ENCODE data around the gene PODXL2.
"Not testable (repeated sequence)": the region's sequence is repeated elsewhere in the genome, so short reads cannot be mapped to it uniquely, and the experiment has no call there.

The PODXL2 gene

DNA sequence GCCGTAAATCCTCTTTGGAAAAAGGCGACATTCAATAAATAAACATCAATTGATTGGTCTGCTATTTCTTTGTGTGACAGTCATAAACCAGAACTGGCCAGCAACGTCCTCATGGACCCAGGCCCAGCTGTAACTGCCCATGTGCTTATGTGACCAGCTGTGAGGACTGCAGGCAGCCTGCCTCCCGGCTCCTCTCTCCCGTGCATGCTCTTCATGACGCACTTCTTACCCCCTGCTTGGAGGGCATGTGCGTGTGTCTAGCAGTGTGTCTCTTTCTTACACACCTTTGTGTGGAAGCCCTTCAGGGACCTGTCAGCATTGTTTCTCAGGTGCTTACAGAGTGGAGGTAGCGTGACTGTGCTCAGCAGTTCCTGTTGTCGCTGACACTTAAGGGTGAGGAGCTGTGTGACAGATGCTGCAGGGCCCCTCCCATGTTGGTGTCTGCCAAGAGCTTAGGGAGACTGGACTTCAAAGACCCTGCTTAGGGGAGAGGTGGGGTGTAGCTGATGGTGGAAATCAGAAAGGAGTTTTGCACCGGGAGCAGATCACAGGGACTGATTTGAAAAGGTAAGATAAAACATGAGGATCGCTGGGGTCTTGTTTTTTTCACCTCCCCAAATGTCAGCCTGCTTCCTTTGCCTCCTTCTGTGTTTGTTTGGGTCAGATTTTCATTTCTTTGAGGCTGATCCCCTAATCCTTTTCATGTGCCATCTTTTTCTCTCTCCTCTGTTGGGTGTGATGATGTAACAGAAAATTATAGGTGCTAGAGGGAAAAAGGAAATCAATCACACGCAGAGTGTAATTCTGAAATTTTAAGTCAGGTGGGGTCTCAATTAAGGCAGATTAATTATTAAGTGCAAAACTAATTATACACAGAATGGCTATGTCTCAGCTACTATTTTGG is 2.1 kb downstream of the PODXL2 start:
- DNase-seq, result no peak

GRCh38 chr3:127632035-127632820 is 3.2 kb downstream of the PODXL2 start:
- DNase-seq, result no peak

DNA sequence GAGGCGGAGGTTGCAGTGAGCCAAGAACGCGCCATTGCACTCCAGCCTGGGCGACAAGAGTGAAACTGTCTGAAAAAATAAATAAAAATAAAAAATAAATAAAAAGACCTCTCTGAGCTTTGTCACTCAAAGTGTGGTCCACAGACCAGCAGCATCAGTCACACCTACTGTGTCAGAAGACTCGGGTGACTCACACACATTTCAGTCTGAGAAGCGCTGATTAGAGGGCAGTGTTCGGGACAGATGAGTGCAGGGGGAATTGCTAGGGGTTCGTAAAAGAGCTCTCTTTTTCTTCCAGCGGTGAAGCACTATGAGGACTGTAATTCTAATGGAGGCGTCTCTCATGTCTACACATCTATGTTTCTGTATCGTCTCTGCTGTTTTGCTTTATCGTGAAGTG is 5.7 kb downstream of the PODXL2 start:
- no peak for DNase-seq

GRCh38 chr3:127637546-127637945 is 8.6 kb downstream of the PODXL2 start:
- no peak for DNase-seq

DNA sequence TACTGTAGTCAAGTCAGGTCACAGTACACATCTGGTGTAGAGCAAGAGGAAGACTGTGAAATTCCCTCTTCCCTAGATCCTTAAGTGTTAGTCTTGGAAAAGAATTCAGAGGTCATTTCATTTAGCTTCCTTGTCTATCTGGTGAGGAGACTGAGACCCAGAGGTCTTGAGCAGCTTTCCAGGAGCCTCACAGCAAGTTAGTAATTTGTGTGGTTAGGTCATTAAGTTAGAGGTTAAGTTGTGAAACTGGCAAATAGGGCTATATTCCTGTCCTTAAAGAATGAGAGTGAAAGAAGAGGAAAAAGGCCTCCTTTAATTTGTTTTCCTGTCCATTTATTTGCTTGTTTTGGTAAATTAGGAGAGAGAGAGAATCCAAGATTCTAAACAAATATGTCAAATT is 9.0 kb downstream of the PODXL2 start:
- DNase-seq, result no peak

DNA sequence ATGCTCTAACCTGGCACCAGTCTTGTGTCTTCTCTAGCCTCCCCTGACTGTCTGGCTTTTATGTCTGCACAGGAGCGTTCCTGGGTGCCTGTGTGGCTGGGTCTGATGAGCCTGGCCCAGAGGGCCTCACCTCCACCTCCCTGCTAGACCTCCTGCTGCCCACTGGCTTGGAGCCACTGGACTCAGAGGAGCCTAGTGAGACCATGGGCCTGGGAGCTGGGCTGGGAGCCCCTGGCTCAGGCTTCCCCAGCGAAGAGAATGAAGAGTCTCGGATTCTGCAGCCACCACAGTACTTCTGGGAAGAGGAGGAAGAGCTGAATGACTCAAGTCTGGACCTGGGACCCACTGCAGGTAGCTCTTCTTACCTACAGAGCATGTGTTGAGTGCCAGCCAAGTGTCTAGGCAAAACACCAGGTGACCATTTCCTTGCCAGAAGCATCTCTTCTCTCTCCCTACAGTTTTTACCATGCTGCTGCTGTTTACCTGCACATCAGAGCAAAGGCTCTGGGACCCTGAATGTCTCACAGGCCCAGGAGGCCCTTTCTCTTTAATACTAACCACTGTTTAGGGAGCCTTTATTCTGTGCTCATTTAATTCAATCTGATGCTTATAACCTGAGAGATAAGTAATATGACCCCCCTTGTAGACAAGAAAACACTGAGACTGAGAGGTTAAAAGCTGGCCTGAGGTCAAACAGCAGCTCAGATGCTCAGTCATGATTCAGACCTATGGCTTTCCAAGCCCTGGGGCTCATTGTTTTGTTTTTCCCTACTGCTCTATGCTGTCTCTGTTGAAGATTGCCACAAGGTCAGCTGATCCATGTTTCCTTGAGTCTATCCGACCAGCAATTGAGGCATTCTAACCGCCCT is 10.4 kb downstream of the PODXL2 start:
- DNase-seq, result no peak

DNA sequence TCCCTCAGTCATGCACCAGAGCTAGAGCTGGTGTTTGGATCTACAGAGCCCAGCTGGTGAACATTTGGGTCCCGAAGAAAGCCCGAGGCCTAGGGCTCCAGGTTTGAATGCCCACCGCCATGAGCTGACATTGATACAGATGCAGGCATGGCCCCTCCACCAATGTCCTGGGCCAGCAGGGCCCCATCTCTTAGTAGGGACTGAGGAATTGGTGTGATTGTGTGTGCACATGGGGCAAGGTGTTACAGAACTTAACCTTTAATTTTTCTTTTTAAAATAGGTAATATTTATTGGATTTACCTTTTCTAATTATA is 11.0 kb downstream of the PODXL2 start:
- no peak for DNase-seq

DNA sequence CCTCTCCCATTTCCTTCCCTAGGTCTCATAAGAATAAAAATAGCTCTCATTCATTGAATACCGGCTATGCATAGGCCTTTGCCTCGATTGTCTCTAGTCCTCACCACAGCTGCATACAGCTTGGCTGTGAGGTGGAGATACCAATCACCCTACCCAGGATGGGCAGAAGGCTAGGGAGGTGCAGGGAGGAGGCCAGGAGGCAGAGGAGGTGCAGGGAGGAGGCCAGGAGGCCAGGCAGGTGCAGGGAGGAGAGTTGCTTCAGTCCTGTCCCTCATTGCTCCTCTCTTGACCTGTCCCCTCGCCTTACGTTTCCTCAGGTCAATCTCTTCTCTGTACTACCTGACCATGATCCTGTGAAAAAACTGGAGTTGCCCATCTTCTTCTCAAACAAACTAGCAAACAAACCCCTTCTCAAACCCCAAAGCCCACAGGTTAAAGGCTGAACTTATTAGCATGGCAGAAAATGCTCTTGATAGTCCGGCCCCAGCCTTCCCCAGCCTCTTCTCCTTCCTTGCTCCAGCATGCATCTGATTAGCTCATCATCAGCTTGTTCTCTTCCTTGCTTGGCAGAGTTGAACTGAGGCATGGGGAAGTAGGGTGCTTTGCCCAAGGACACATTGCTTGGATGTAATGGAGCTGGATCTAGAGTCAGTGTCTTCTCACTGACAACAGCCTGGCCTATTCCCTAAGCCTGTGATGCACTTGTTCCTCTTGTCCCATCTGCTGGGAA is 15.8 kb downstream of the PODXL2 start:
- no peak for DNase-seq

DNA sequence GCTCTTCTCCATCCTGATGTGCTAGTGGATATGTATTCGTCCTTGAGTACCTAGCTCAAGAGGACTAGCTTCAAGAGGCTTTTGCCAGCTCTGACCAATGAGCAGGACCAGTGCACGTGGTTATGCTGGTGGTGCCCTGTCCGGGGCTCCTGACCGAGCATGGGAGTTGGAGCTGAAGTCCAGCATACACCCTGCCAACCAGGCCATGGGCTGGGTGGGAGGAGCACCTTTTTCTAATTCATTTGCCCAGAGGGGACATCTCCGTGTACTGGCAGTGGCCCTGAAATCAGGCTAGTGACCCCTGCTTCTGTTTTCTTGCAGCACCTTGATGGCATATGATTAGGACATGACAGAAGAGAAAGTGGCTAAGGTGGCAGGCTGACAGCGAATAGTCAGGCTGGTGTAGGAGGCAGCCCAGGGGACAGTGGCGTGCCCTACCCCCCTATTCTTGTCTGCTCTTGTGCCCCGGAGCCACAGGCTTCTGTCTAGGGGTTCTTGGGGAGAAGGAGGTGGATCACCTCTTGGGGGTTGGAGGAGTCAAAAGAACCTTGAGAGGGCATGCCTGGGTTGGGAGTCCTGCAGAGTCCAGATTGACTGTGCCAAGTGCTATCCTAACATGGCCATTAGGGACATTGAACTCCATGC is 16.5 kb downstream of the PODXL2 start:
- no peak for DNase-seq

- no peak for DNase-seq
Observed at GRCh38 chr3:127646501-127647046, 17.6 kb downstream of the PODXL2 start.

DNA sequence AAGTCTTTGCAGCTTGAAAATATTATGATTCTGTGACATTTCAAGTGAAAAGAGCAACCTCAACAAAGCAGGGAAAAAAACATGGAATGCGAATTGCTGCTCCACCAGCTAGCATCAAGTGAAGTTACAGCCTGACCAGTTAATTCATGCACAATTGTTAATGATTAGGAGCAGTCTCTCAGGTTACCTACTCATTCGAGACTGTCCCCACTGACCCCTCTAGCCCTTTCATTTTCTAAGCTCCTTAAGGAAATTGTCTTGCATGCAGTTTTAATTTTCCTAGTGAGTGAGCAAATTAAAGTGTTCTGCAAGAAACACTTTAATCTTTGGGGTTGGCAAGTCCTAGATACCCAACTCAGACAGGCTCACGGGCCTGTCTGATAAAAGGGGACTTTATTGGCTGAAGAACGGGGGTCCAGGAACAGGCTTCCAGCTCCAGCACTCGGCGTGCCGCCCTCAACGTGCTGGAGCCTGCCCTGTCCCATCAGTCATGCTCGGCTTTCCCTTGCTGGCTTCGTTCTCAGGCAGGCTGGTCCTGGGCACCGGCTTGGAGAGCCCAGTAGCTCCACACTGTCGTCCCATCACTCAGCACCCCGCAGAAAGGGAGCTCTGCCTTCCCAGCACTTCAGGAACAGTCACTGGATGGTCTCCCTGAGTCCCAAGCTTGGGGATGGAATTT is 18.3 kb downstream of the PODXL2 start:
- DNase-seq, result no peak

DNA sequence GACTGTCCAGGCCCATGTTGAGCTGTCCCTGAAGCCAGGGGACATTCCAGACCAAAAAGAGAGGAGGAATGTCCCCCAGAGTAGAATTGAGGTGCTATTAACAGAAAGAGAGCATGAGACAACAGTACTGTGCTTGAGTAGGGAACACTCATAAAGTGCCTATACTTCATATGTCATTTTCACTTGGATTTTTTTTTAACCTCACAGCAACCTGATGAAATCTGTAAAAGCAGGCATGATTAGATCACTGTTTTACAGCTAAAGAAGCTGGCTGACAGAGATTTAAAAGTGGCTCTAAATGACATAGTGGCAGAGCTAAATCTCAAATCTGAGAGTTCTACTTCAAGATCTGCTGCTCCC is 18.8 kb downstream of the PODXL2 start:
- no peak for DNase-seq

GRCh38 chr3:127650236-127650635 is 21.3 kb downstream of the PODXL2 start:
- no peak for DNase-seq

GRCh38 chr3:127651516-127652172 is 22.7 kb downstream of the PODXL2 start:
- DNase-seq, result no peak

DNA sequence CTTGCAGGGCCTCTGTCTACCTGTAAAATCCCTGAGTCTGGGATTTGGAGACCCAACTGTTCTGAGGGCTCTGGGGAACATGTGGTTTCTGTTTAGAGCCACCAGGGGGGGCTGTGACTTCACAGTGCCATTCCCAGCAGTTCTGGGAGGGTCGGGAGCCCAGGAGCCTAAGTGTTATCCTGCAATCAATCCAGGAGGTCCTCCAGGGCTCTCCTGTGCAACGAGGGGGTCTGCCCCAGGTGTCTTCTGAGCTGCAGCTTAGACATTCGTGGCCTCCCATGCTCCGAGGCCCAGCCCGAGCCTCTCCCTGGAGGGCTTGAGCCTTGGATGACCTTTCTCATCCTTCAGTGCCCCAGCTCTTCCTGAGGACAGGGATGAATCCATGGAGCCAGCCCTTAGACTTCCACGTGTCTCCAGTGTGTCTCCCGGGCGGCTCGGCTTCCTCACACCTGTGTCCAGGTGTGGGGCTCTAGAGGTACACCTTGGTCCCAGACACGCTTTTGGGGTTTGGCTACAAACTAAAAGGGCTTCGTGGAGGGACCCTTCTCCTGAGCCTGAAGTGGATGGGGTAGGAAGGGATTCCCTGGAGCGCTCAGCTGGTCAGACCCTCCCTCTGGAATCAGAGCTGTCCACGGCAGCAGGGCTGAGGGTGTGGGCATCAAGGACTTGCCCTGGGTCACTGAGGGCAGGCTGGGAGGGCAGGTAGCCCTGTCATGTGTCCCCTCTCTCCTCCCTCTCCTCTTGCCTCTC is 23.4 kb downstream of the PODXL2 start:
- peak; percentile 44 for DNase-seq

DNA sequence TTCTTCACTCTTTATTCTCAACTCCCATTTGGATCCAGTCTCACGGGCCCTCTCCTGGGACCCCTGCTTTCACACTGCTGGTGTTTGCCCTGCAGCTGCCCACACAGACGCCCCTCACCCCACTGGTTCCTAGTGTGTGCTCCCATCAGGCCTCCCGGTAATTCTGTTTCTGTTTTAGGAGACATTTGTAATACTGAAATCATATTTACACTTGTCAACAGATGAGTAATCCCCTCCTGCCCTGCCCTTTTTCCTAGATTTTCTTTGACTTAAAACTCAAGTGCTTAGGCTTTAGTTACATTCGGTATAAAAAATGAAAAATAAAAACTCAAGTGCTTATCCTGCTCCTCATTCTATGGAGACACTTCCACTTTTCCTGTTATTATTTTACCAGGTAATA is 25.4 kb downstream of the PODXL2 start:
- DNase-seq, result no peak

GRCh38 chr3:127654993-127655392 is 26.0 kb downstream of the PODXL2 start:
- not testable (repeated sequence) for DNase-seq

DNA sequence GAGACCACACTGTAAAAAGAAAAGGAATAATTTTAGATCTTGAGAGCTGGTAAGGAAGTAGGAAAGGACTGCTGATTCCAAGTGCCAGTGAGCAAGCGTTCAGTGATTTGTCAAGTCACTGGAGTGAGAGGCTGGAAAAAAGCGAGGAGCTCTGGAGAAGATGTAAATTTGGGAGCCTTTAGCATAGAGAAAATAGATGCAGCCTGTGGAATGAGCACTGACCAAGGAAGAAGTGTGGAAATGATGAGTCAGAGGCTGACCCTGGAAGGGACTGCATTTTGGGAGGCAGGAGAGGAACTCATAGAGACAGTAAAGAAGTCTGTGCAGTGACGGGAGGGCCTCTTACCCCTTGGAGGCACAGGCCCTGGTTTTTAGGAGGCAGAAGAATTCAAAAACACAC is 26.7 kb downstream of the PODXL2 start:
- DNase-seq, result no peak

- DNase-seq, result no peak
Observed at GRCh38 chr3:127656906-127657305, 27.9 kb downstream of the PODXL2 start.

- no peak for DNase-seq
Observed at GRCh38 chr3:127658234-127658633, 29.2 kb downstream of the PODXL2 start.
